IPS DF 4.7 (cell line): Measurements from ENCODE around the gene NLRP11.
A peak's percentile ranks its signal among the peaks of the same experiment; 100 is the strongest.
"Not testable (repeated sequence)": the region's sequence is repeated elsewhere in the genome, so short reads cannot be mapped to it uniquely, and the experiment has no call there.

Experiments
- DNase-seq: peaks from one replicate; pipeline ENCODE4 v3.0.0-alpha.2; 2013; ENCODE audit warnings: low spot score; ENCODE audit errors: extremely low read depth

NLRP11 gene

GRCh38 chr19:55778331-55778730 is 53.5 kb downstream of the NLRP11 start:
- no peak for DNase-seq

- DNase-seq, result peak; percentile 3
Measured at GRCh38 chr19:55777528-55777927, 54.3 kb downstream of the NLRP11 start.

GRCh38 chr19:55769632-55770031 is 62.2 kb downstream of the NLRP11 start:
- not testable (repeated sequence) for DNase-seq

- DNase-seq, result not testable (repeated sequence)
Measured at GRCh38 chr19:55768818-55769217, 63.0 kb downstream of the NLRP11 start, which contains the start of gene RFPL4AL1. Gene RFPL4AL1 (plus strand): TSS chr19:55769118. CDS start chr19:55771805, 2,687 bp downstream.

- DNase-seq, result no peak
Measured at GRCh38 chr19:55766466-55766865, 65.3 kb downstream of the NLRP11 start.

- not testable (repeated sequence) for DNase-seq
Measured at GRCh38 chr19:55758797-55759196, 73.0 kb downstream of the NLRP11 start, which contains the start of gene RFPL4A. Gene RFPL4A (plus strand): TSS chr19:55759097. CDS start chr19:55761801, 2,704 bp downstream.

- DNase-seq, result not testable (repeated sequence)
Measured at GRCh38 chr19:55756808-55757207, 75.0 kb downstream of the NLRP11 start.

- no peak for DNase-seq
Measured at GRCh38 chr19:55753401-55753800, 78.4 kb downstream of the NLRP11 start.

- DNase-seq, result no peak
Measured at GRCh38 chr19:55750715-55751114, 81.1 kb downstream of the NLRP11 start.

GRCh38 chr19:55738302-55738701 is 93.5 kb downstream of the NLRP11 start, which contains the start of gene NLRP9:
Gene NLRP9 (minus strand): TSS chr19:55738402. CDS start chr19:55738374, 28 bp downstream.
- DNase-seq, result no peak
